Stimulated activated CD8-positive, alpha-beta memory T cell treated with anti-CD3 and anti-CD28 coated beads, Interleukin-12 subunit alpha, Interleukin-12 subunit beta, amount 100 ng/mL, for 24 hours (primary cell): Measurements from ENCODE around the gene PRDM9.
"Not testable (repeated sequence)": the region's sequence is repeated elsewhere in the genome, so short reads cannot be mapped to it uniquely, and the experiment has no call there.

Source experiments
- DNase-seq: peaks from one replicate; pipeline ENCODE4 v3.0.0-alpha.2; 2020; ENCODE audit errors: extremely low read depth

The PRDM9 gene

DNA sequence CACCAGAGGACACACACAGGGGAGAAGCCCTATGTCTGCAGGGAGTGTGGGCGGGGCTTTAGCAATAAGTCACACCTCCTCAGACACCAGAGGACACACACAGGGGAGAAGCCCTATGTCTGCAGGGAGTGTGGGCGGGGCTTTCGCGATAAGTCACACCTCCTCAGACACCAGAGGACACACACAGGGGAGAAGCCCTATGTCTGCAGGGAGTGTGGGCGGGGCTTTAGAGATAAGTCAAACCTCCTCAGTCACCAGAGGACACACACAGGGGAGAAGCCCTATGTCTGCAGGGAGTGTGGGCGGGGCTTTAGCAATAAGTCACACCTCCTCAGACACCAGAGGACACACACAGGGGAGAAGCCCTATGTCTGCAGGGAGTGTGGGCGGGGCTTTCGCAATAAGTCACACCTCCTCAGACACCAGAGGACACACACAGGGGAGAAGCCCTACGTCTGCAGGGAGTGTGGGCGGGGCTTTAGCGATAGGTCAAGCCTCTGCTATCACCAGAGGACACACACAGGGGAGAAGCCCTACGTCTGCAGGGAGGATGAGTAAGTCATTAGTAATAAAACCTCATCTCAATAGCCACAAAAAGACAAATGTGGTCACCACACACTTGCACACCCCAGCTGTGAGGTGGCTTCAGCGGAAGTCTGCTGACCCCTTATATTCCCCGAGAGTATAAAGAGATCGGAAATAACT, 20.0 kb downstream of the PRDM9 start:
- DNase-seq: not testable (repeated sequence)

DNA sequence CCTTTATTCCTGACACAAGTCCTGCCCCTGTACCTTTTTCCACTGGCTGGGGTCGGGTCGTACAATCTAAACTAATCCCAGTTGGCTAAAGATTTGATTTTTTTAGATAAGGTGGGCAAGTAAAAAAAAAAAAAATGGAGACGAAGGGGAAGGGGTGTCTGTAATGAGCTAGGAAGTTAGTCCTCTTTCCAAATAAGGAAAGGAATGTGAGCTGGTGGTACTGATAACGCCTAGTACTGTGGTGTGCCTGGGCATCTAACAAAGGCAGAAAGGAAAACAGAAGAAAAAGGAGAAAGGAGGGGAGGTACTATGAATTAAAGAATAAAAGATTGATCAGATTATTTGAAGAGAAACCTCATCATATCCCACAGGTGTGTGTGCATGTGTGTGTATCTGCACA, 21.3 kb downstream of the PRDM9 start:
- no peak for DNase-seq

DNA sequence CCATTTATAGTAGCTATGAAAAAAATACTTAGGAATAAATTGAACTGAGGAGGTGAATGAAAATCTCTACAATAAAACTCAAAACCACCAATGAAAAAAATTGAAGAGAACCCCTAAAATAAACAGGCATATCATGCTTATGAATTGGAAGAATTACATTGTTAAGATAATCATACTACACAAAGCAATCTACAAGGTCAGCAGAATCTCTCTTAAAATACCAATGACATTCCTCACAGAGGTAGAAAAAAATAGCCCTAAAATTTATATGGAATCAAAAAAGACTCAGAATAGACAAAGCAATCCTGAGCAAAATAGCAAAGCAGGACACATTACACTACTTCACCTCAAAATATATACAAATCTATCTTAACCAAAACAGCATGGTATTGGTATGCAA, 23.2 kb downstream of the PRDM9 start:
- DNase-seq: no peak

DNA sequence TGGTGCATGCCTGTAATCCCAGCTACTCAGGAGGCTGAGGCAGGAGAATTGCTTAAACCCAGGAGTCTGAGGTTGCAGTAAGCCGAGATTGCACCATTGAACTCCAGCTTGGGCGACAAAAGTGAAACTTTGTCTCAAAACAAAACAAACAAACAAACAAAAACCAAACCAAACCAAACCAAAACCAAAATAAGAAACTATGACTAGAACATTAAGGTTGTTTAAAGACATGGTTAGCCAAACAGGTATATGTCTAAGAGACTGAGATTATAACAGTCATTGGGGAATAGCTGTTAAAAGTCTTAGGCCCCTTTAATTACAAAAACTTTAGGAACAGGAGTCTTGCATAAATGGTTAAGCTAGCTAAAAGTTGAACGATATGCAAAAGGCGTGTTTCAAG, 63.6 kb downstream of the PRDM9 start:
- DNase-seq: no peak
